Activated naive CD4-positive, alpha-beta T cell treated with anti-CD3 and anti-CD28 coated beads, Interleukin-2, amount 10 ng/mL, durations not matched to agents 7 days and 5 days (primary cell): Measurements from ENCODE around the gene TNC.

Experiments
- CTCF ChIA-PET: fragments of 350-600 bp; sonication (Branson Sonifier 250); formaldehyde crosslinking; loops from one replicate; lab custom pipeline; 2021; ENCODE audit warnings: antibody characterized with exemption; lab: Charles Lee
- DNase-seq: peaks from one replicate; pipeline ENCODE4 v3.0.0-alpha.2; 2020
- H3K27ac Mint-ChIP-seq: one replicate; pipeline ENCODE4 v1.8.0; 2021; ENCODE audit warnings: mild to moderate bottlenecking, moderate library complexity, mixed read lengths
- H3K27me3 Mint-ChIP-seq: one replicate; pipeline ENCODE4 v1.8.0; 2021; ENCODE audit warnings: mild to moderate bottlenecking, mixed read lengths
- H3K36me3 Mint-ChIP-seq: one replicate; pipeline ENCODE4 v1.8.0; 2021; ENCODE audit warnings: mixed read lengths
- H3K4me1 Mint-ChIP-seq: one replicate; pipeline ENCODE4 v1.8.0; 2021; ENCODE audit warnings: mixed read lengths
- H3K4me3 Mint-ChIP-seq: one replicate; pipeline ENCODE4 v1.8.0; 2021; ENCODE audit warnings: mild to moderate bottlenecking, moderate library complexity, mixed read lengths
- H3K9me3 Mint-ChIP-seq: one replicate; pipeline ENCODE4 v1.8.0; 2021; ENCODE audit warnings: mixed read lengths

TNC gene

GRCh38 chr9:115071176-115071575, 46.8 kb downstream of the TNC start:
- Mint-ChIP-seq H3K36me3 (no peaks in the 10 kb centered on the region), H3K27ac (no peak overlapping the region), H3K4me3 (no peak overlapping the region), H3K9me3 (no peaks in the 10 kb centered on the region), H3K4me1 (no peaks in the 10 kb centered on the region), H3K27me3 (peaks cover 24% of the 10 kb centered on the region)
- CTCF ChIA-PET: no interaction called here
- no peak for DNase-seq

- Mint-ChIP-seq H3K4me1 (no peaks in the 10 kb centered on the region), H3K9me3 (no peaks in the 10 kb centered on the region), H3K36me3 (no peaks in the 10 kb centered on the region), H3K27ac (no peak overlapping the region), H3K4me3 (no peak overlapping the region), H3K27me3 (peaks cover 20% of the 10 kb centered on the region)
- CTCF ChIA-PET: no interaction called here
- no peak for DNase-seq
These were observed 48.2 kb downstream of the TNC start for GRCh38 chr9:115069771-115070170.

GRCh38 chr9:115069302-115069701, 48.7 kb downstream of the TNC start:
- no peak overlapping the region for H3K27ac Mint-ChIP-seq
- no peak for DNase-seq
- no peaks in the 10 kb centered on the region for H3K9me3 Mint-ChIP-seq
- no peaks in the 10 kb centered on the region for H3K36me3 Mint-ChIP-seq
- CTCF ChIA-PET: no interaction called here
- no peak overlapping the region for H3K4me3 Mint-ChIP-seq
- no peaks in the 10 kb centered on the region for H3K4me1 Mint-ChIP-seq
- H3K27me3 Mint-ChIP-seq: peaks cover 20% of the 10 kb centered on the region

- H3K4me1 Mint-ChIP-seq: no peaks in the 10 kb centered on the region
- CTCF ChIA-PET: no interaction called here
- H3K9me3 Mint-ChIP-seq: no peaks in the 10 kb centered on the region
- DNase-seq: no peak
- peaks cover 23% of the 10 kb centered on the region for H3K27me3 Mint-ChIP-seq
- no peak overlapping the region for H3K4me3 Mint-ChIP-seq
- no peak overlapping the region for H3K27ac Mint-ChIP-seq
- no peaks in the 10 kb centered on the region for H3K36me3 Mint-ChIP-seq
These were observed 49.9 kb downstream of the TNC start for GRCh38 chr9:115068031-115068430.

- no peak for DNase-seq
- H3K27ac Mint-ChIP-seq: no peak overlapping the region
- peaks cover 21% of the 10 kb centered on the region for H3K27me3 Mint-ChIP-seq
- H3K4me3 Mint-ChIP-seq: no peak overlapping the region
- H3K9me3 Mint-ChIP-seq: no peaks in the 10 kb centered on the region
- H3K36me3 Mint-ChIP-seq: no peaks in the 10 kb centered on the region
- CTCF ChIA-PET: interaction anchor here (0.9 kb wide), 1 partner anchor 29 kb away, joined by 3 read pairs; no protein-coding TSS in a partner anchor
- no peaks in the 10 kb centered on the region for H3K4me1 Mint-ChIP-seq
These were observed 54.7 kb downstream of the TNC start for GRCh38 chr9:115063058-115063845.

GRCh38 chr9:115058684-115059315, 59.2 kb downstream of the TNC start:
- no peak overlapping the region for H3K27ac Mint-ChIP-seq
- no peak overlapping the region for H3K4me3 Mint-ChIP-seq
- H3K9me3 Mint-ChIP-seq: no peaks in the 10 kb centered on the region
- no peak for DNase-seq
- no peaks in the 10 kb centered on the region for H3K4me1 Mint-ChIP-seq
- CTCF ChIA-PET: no interaction called here
- H3K27me3 Mint-ChIP-seq: peaks cover 35% of the 10 kb centered on the region
- no peaks in the 10 kb centered on the region for H3K36me3 Mint-ChIP-seq

GRCh38 chr9:115058175-115058574, 59.8 kb downstream of the TNC start:
- peaks cover 33% of the 10 kb centered on the region for H3K27me3 Mint-ChIP-seq
- no peak overlapping the region for H3K27ac Mint-ChIP-seq
- CTCF ChIA-PET: no interaction called here
- no peaks in the 10 kb centered on the region for H3K36me3 Mint-ChIP-seq
- DNase-seq: no peak
- no peaks in the 10 kb centered on the region for H3K9me3 Mint-ChIP-seq
- H3K4me3 Mint-ChIP-seq: no peak overlapping the region
- H3K4me1 Mint-ChIP-seq: no peaks in the 10 kb centered on the region

- no peak overlapping the region for H3K27ac Mint-ChIP-seq
- H3K36me3 Mint-ChIP-seq: no peaks in the 10 kb centered on the region
- no peaks in the 10 kb centered on the region for H3K9me3 Mint-ChIP-seq
- CTCF ChIA-PET: no interaction called here
- H3K4me3 Mint-ChIP-seq: no peak overlapping the region
- no peak for DNase-seq
- peaks cover 36% of the 10 kb centered on the region for H3K27me3 Mint-ChIP-seq
- H3K4me1 Mint-ChIP-seq: no peaks in the 10 kb centered on the region
These were observed 60.4 kb downstream of the TNC start for GRCh38 chr9:115057559-115057958.

GRCh38 chr9:115050002-115050490, 67.9 kb downstream of the TNC start:
- Mint-ChIP-seq H3K4me1 (no peaks in the 10 kb centered on the region), H3K27ac (no peak overlapping the region), H3K36me3 (no peaks in the 10 kb centered on the region), H3K9me3 (no peaks in the 10 kb centered on the region), H3K4me3 (no peak overlapping the region), H3K27me3 (peaks cover 29% of the 10 kb centered on the region)
- CTCF ChIA-PET: no interaction called here
- DNase-seq: no peak

GRCh38 chr9:115046824-115047223, 71.1 kb downstream of the TNC start:
- Mint-ChIP-seq H3K36me3 (no peaks in the 10 kb centered on the region), H3K27me3 (peaks cover 46% of the 10 kb centered on the region), H3K9me3 (no peaks in the 10 kb centered on the region), H3K27ac (no peak overlapping the region), H3K4me1 (no peaks in the 10 kb centered on the region), H3K4me3 (no peak overlapping the region)
- DNase-seq: no peak
- CTCF ChIA-PET: no interaction called here

GRCh38 chr9:115046199-115046598, 71.8 kb downstream of the TNC start:
- no peak for DNase-seq
- CTCF ChIA-PET: no interaction called here
- Mint-ChIP-seq H3K9me3 (no peaks in the 10 kb centered on the region), H3K4me1 (no peaks in the 10 kb centered on the region), H3K27ac (no peak overlapping the region), H3K4me3 (no peak overlapping the region), H3K27me3 (peaks cover 43% of the 10 kb centered on the region), H3K36me3 (no peaks in the 10 kb centered on the region)

GRCh38 chr9:115043632-115044031, 74.3 kb downstream of the TNC start:
- H3K9me3 Mint-ChIP-seq: no peaks in the 10 kb centered on the region
- H3K36me3 Mint-ChIP-seq: no peaks in the 10 kb centered on the region
- H3K27ac Mint-ChIP-seq: no peak overlapping the region
- no peak for DNase-seq
- no peaks in the 10 kb centered on the region for H3K4me1 Mint-ChIP-seq
- CTCF ChIA-PET: interaction anchor here (1.0 kb wide), 1 partner anchor 24 kb away, joined by 3 read pairs; no protein-coding TSS in a partner anchor
- H3K4me3 Mint-ChIP-seq: no peak overlapping the region
- peaks cover 35% of the 10 kb centered on the region for H3K27me3 Mint-ChIP-seq

GRCh38 chr9:115042781-115043509, 75.0 kb downstream of the TNC start:
- no peaks in the 10 kb centered on the region for H3K4me1 Mint-ChIP-seq
- no peaks in the 10 kb centered on the region for H3K36me3 Mint-ChIP-seq
- no peak overlapping the region for H3K27ac Mint-ChIP-seq
- DNase-seq: no peak
- H3K4me3 Mint-ChIP-seq: no peak overlapping the region
- CTCF ChIA-PET: interaction anchor here (1.0 kb wide), 1 partner anchor 23 kb away, joined by 3 read pairs; no protein-coding TSS in a partner anchor
- no peaks in the 10 kb centered on the region for H3K9me3 Mint-ChIP-seq
- H3K27me3 Mint-ChIP-seq: peaks cover 35% of the 10 kb centered on the region

- H3K4me3 Mint-ChIP-seq: no peak overlapping the region
- H3K27ac Mint-ChIP-seq: no peak overlapping the region
- H3K4me1 Mint-ChIP-seq: peaks cover 10% of the 10 kb centered on the region
- no peaks in the 10 kb centered on the region for H3K9me3 Mint-ChIP-seq
- no peak for DNase-seq
- H3K27me3 Mint-ChIP-seq: peaks cover 26% of the 10 kb centered on the region
- no peaks in the 10 kb centered on the region for H3K36me3 Mint-ChIP-seq
- CTCF ChIA-PET: no interaction called here
These were observed 78.3 kb downstream of the TNC start for GRCh38 chr9:115039516-115040120.
